ENCODE measurements around the gene HINT3.

GRCh38 chr6:125989631-125990030 lies 33.1 kb downstream of the HINT3 start:
- TF ChIP-seq POLR2A (IDR thresholded peaks at IDR 0.05): no peak
- TF ChIP-seq, protein P1, sequence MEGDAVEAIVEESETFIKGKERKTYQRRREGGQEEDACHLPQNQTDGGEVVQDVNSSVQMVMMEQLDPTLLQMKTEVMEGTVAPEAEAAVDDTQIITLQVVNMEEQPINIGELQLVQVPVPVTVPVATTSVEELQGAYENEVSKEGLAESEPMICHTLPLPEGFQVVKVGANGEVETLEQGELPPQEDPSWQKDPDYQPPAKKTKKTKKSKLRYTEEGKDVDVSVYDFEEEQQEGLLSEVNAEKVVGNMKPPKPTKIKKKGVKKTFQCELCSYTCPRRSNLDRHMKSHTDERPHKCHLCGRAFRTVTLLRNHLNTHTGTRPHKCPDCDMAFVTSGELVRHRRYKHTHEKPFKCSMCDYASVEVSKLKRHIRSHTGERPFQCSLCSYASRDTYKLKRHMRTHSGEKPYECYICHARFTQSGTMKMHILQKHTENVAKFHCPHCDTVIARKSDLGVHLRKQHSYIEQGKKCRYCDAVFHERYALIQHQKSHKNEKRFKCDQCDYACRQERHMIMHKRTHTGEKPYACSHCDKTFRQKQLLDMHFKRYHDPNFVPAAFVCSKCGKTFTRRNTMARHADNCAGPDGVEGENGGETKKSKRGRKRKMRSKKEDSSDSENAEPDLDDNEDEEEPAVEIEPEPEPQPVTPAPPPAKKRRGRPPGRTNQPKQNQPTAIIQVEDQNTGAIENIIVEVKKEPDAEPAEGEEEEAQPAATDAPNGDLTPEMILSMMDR (IDR thresholded peaks at IDR 0.05): no peak
